ENCODE data around the gene COG1.

GRCh38 chr17:73208139-73208827 lies 15.4 kb downstream of the COG1 start:
- TF ChIP-seq, protein P1, sequence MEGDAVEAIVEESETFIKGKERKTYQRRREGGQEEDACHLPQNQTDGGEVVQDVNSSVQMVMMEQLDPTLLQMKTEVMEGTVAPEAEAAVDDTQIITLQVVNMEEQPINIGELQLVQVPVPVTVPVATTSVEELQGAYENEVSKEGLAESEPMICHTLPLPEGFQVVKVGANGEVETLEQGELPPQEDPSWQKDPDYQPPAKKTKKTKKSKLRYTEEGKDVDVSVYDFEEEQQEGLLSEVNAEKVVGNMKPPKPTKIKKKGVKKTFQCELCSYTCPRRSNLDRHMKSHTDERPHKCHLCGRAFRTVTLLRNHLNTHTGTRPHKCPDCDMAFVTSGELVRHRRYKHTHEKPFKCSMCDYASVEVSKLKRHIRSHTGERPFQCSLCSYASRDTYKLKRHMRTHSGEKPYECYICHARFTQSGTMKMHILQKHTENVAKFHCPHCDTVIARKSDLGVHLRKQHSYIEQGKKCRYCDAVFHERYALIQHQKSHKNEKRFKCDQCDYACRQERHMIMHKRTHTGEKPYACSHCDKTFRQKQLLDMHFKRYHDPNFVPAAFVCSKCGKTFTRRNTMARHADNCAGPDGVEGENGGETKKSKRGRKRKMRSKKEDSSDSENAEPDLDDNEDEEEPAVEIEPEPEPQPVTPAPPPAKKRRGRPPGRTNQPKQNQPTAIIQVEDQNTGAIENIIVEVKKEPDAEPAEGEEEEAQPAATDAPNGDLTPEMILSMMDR (IDR thresholded peaks at IDR 0.05): no peak
- TF ChIP-seq EP300 (IDR thresholded peaks at IDR 0.05; ENCODE audit: borderline replicate concordance in 1 of 2, low read depth in 1 of 2, low read length in 1 of 2): no peak
- TF ChIP-seq GATA2 (CRISPR knock-in tag; IDR thresholded peaks at IDR 0.05): no peak
- TF ChIP-seq CHD2 (IDR thresholded peaks at IDR 0.05; ENCODE audit: low read length, partially characterized antibody): no peak
- TF ChIP-seq EZH2phosphoT487 (IDR thresholded peaks at IDR 0.05; ENCODE audit: borderline replicate concordance, low read depth): no peak
- TF ChIP-seq SMC3 (IDR thresholded peaks at IDR 0.05; ENCODE audit: low read depth, low read length): no peak
- TF ChIP-seq FOXM1 (IDR thresholded peaks at IDR 0.05; ENCODE audit: low read depth): no peak
- TF ChIP-seq, protein P2, sequence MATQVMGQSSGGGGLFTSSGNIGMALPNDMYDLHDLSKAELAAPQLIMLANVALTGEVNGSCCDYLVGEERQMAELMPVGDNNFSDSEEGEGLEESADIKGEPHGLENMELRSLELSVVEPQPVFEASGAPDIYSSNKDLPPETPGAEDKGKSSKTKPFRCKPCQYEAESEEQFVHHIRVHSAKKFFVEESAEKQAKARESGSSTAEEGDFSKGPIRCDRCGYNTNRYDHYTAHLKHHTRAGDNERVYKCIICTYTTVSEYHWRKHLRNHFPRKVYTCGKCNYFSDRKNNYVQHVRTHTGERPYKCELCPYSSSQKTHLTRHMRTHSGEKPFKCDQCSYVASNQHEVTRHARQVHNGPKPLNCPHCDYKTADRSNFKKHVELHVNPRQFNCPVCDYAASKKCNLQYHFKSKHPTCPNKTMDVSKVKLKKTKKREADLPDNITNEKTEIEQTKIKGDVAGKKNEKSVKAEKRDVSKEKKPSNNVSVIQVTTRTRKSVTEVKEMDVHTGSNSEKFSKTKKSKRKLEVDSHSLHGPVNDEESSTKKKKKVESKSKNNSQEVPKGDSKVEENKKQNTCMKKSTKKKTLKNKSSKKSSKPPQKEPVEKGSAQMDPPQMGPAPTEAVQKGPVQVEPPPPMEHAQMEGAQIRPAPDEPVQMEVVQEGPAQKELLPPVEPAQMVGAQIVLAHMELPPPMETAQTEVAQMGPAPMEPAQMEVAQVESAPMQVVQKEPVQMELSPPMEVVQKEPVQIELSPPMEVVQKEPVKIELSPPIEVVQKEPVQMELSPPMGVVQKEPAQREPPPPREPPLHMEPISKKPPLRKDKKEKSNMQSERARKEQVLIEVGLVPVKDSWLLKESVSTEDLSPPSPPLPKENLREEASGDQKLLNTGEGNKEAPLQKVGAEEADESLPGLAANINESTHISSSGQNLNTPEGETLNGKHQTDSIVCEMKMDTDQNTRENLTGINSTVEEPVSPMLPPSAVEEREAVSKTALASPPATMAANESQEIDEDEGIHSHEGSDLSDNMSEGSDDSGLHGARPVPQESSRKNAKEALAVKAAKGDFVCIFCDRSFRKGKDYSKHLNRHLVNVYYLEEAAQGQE (IDR thresholded peaks at IDR 0.05; ENCODE audit: low read depth, low read length): no peak
- TF ChIP-seq, protein P3, sequence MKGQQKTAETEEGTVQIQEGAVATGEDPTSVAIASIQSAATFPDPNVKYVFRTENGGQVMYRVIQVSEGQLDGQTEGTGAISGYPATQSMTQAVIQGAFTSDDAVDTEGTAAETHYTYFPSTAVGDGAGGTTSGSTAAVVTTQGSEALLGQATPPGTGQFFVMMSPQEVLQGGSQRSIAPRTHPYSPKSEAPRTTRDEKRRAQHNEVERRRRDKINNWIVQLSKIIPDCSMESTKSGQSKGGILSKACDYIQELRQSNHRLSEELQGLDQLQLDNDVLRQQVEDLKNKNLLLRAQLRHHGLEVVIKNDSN (IDR thresholded peaks at IDR 0.05; ENCODE audit: borderline replicate concordance, low read depth): no peak
